Ovary (tissue), 9 donors: ENCODE measurements around the gene LOX. TPM values are rescaled to one million over a fixed set of nuclear protein-coding genes. Genes with fewer than 3 reads are reported as not detected.
"Not testable (repeated sequence)": the region's sequence is repeated elsewhere in the genome, so short reads cannot be mapped to it uniquely, and the experiment has no call there.

ENCODE experiments used
- DNase-seq, 5 donors: peaks; one replicate each; pipeline ENCODE4 v3.0.0-alpha.2; 2019 to 2020
- H3K27ac ChIP-seq, 2 donors: fragments of 200-600 bp; one replicate each; pipeline versions ENCODE4 v1.5.1 to v1.8.0; 2019 to 2022
- H3K27me3 ChIP-seq: fragments of 200-600 bp; one replicate; pipeline ENCODE4 v1.8.0; 2022
- H3K36me3 ChIP-seq: fragments of 200-600 bp; sonication (generic); one replicate; pipeline ENCODE4 v1.5.1; 2019
- H3K4me1 ChIP-seq: one replicate; pipeline ENCODE4 v1.8.1; 2013; ENCODE audit warnings: mild to moderate bottlenecking, moderate library complexity; ENCODE audit not compliant: insufficient read depth
- H3K4me3 ChIP-seq: fragments of 200-600 bp; sonication (generic); one replicate; pipeline ENCODE4 v1.5.1; 2017
- H3K9me3 ChIP-seq, 2 donors: fragments of 200-600 bp in 1 of 2; sonication (generic) in 1 of 2; one replicate each; pipeline versions ENCODE4 v1.5.1 to v1.8.1; 2013 to 2019; ENCODE audit warnings: mild to moderate bottlenecking in 1 of 2, moderate library complexity in 1 of 2
- EP300 ChIP-seq: sonication (generic); formaldehyde crosslinking; IDR thresholded peaks from one replicate; pipeline ENCODE4 v1.6.1; 2017; ENCODE audit warnings: antibody characterized with exemption
- POLR2A ChIP-seq: fragments of 450-650 bp; IDR thresholded peaks from one replicate; pipeline ENCODE4 v1.6.1; 2017; ENCODE audit warnings: antibody characterized with exemption, mild to moderate bottlenecking, moderate library complexity
- WGBS, 3 donors: extraction: QIAGEN DNeasy Blood & Tissue Kit in 1 of 3; methylation state at CpG; one replicate each; pipeline versions ENCODE4 v1.1.5 to v1.1.7; 2013 to 2017; 5-methylcytosine and 5-hydroxymethylcytosine counted together
- intact Hi-C, 4 donors: fragments of 100-400 bp; cut with DNase I; formaldehyde crosslinking; loops; one replicate each; pipeline versions ENCODE4 v1.11.0 to v1.15.1; 2022 to 2023
- polyA plus RNA-seq, 2 donors: library from polyadenylated mRNA; stranded (reverse); fragments of 200-250 nt in 1 of 2; fragments of 350-450 nt in 1 of 2; fragmentation: Illumina TruSeq in 1 of 2; extraction: RNeasy Lipid Tissue Mini Kit (QIAGEN cat#74804) in 1 of 2; gene quantifications; one replicate each; pipeline ENCODE4 v1.2.3, GENCODE V29; 2013 to 2014
- total RNA-seq, 7 donors: library from RNA; depleted of rRNA in 2 of 7; stranded (reverse); fragments of >200 nt in 2 of 7; fragmentation: NEBNext Ultra II Directional in 3 of 7; extraction: Animal tissue kit (Norgen Biotek cat#: 25700) in 3 of 7; gene quantifications; one replicate each; pipeline versions ENCODE4 v1.1.0 to v1.2.4, GENCODE V29; 2016 to 2023
- TF ChIP-seq, protein P1 (sequence below), 3 donors: fragments of 450-650 bp in 2 of 3; fragments of 200-600 bp in 1 of 3; IDR thresholded peaks; one replicate each; pipeline versions ENCODE4 v1.5.1 to v1.8.0; 2016 to 2022; ENCODE audit warnings: antibody characterized with exemption in 3 of 3, mild to moderate bottlenecking in 1 of 3
- donor health status: DM: no; HTN: no; CAD: no; lungs with moderate emphysema.
- donor health status: DM: no; HTN: no; CAD: no.
- donor health status: Bipolar disorder and iron deficiency.
- donor health status: DM: yes; HTN: yes; CAD: no.
- donor health status: DM: no; HTN: no; CAD: no.
- donor health status: DM: yes; HTN: yes; CAD: no.

Gene LOX
- total and polyA plus RNA-seq, 9 donors: 6.9 to 23.5 (median 10.9) TPM

DNA sequence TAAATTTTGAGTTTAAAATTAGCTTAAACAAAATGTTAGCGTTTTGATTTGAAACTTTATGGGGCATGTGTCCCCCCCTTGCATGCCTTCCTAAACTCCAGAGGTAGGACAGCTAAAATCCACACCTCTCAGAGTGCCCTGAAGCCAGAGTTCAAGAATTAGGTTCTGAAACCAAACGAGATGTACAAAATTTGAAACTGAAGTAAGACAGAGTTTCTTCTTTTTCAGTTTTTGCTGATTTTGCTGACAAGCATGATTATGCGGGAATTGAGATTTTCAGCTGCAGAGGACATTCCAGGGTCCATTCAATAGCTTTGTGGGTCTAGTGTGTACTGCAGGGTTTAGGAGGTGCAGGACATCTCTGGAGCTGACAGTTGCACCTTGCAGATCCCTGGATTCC lies 17.1 kb upstream of the LOX start:
- WGBS, 3 donors: 76 to 83% (median 77%) methylated on average over 3 of the region's 3 CpGs
- no peaks in the 10 kb centered on the region for H3K9me3 ChIP-seq
- H3K4me1 ChIP-seq: no peaks in the 10 kb centered on the region
- no peaks in the 10 kb centered on the region for H3K27me3 ChIP-seq
- TF ChIP-seq, protein P1, sequence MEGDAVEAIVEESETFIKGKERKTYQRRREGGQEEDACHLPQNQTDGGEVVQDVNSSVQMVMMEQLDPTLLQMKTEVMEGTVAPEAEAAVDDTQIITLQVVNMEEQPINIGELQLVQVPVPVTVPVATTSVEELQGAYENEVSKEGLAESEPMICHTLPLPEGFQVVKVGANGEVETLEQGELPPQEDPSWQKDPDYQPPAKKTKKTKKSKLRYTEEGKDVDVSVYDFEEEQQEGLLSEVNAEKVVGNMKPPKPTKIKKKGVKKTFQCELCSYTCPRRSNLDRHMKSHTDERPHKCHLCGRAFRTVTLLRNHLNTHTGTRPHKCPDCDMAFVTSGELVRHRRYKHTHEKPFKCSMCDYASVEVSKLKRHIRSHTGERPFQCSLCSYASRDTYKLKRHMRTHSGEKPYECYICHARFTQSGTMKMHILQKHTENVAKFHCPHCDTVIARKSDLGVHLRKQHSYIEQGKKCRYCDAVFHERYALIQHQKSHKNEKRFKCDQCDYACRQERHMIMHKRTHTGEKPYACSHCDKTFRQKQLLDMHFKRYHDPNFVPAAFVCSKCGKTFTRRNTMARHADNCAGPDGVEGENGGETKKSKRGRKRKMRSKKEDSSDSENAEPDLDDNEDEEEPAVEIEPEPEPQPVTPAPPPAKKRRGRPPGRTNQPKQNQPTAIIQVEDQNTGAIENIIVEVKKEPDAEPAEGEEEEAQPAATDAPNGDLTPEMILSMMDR (IDR thresholded peaks at IDR 0.05): no peak
- no peak for TF ChIP-seq POLR2A
- no peak for TF ChIP-seq EP300
- intact Hi-C loops: loop anchor here in 1 of 4 donors (10.0 kb wide), 1 partner anchor 320 kb away; no protein-coding TSS in a partner anchor
- H3K36me3 ChIP-seq: no peaks in the 10 kb centered on the region
- DNase-seq: no peak
- H3K4me3 ChIP-seq: no peak overlapping the region
- no peak overlapping the region for H3K27ac ChIP-seq

DNA sequence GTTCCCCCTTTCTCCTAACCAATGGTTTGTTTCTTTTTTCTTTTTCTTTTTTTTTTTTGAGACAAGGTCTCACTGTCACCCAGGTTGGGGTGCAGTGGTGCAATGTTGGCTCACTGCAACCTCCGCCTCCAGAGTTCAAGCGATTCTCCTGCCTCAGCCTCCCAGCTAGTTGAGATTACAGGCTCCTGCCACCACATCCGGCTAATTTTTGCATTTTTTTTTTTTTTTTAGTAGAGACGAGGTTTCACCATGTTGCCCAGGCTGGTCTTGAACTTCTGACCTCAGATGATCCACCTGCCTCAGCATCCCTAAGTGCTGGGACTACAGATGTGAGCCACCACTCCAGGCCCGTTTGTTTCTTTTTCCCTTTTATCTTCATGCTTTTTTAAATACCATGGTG lies 16.2 kb upstream of the LOX start:
- H3K9me3 ChIP-seq, H3K27me3 ChIP-seq, H3K36me3 ChIP-seq, H3K4me1 ChIP-seq, H3K27ac ChIP-seq, DNase-seq, H3K4me3 ChIP-seq: not testable (repeated sequence)
- intact Hi-C loops: loop anchor here in 1 of 4 donors (10.0 kb wide), 1 partner anchor 321 kb away; no protein-coding TSS in a partner anchor
- whole genome bisulfite sequencing, 3 donors: 89 to 94% (median 90%) methylated on average over 5 of the region's 5 CpGs

DNA sequence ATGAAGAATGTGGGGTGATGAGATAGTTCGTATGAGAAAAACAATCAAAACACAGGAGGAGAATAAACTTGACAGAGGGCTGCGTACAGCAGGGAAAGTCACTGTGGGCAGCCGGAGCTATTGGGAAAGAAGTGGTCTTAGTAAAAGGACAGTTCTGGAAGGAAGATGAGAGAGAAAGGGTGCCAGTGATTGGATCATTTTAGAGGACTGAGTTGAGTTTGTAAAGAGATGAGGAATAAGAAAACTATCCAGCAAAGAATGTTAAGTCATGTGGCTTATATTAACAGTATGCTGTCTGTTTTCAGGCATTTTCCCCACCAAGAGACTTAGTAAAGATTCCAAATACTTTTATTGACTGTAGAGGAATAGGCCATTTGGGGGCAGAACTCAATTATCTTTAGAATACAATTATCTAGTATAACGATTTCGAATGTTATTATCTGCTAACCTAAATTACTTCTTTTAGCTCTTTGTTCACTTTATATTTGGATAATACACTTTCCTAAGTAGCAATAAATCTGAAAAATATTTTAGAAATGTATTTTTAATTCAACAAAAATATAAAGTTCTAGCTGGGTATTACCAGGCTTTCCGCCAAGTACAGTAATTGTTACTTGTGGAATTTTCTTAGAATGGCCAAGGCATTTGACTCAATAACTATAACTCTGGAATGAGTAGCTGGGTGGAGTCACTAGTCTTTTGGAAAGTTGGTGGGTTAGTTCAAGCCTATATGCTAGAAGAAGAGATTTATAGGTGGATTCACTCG lies 15.5 kb upstream of the LOX start:
- Histone ChIP-seq H3K27ac (no peak overlapping the region), H3K4me3 (no peak overlapping the region), H3K27me3 (no peaks in the 10 kb centered on the region), H3K36me3 (no peaks in the 10 kb centered on the region), H3K9me3 (no peaks in the 10 kb centered on the region), H3K4me1 (no peaks in the 10 kb centered on the region)
- TF ChIP-seq EP300 (no peak), POLR2A (no peak)
- TF ChIP-seq, protein P1 (IDR thresholded peaks at IDR 0.05): no peak
- intact Hi-C loops: loop anchor here in 1 of 4 donors (10.0 kb wide), 1 partner anchor 321 kb away; no protein-coding TSS in a partner anchor
- WGBS, 3 donors: 34 to 37% (median 35%) methylated on average over 7 of the region's 7 CpGs
- no peak for DNase-seq

DNA sequence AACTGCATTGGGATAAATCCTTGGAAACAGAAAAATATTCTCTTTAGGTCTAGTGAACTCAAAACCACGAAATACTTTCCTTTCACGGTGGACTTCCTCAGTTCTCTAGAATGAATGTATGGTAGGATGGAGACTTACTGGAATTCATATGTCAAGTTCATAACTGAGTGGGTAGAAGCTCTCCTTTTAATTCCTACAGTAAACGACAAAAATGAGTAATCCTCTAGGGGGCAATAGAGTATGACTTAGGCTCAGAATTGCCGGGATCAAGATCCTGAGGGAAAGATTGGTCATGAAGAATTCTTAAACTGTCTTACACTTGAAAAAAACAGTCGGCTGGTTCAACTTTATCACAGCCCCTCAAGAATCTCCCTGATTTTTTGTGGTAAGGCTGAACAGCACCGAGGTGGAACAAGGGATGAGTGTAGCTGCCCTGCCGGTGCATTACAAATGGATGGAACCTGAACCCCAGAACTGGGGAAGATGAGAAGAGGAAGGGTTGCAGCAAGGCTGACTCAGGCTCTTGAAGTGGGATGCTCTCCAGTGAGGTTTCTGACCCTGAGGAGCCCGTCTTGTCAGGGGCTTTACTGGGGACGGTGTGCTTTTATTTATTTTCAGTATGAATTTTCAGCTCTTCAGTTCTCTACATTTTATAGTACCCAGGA lies 14.0 kb upstream of the LOX start:
- H3K27ac ChIP-seq: no peak overlapping the region
- H3K4me1 ChIP-seq: no peaks in the 10 kb centered on the region
- 52 to 56% (median 55%) methylated on average over 9 of the region's 9 CpGs for whole genome bisulfite sequencing, 3 donors
- H3K4me3 ChIP-seq: no peak overlapping the region
- TF ChIP-seq EP300 (no peak), POLR2A (no peak)
- TF ChIP-seq, protein P1 (IDR thresholded peaks at IDR 0.05): no peak
- H3K9me3 ChIP-seq: no peaks in the 10 kb centered on the region
- no peaks in the 10 kb centered on the region for H3K36me3 ChIP-seq
- intact Hi-C loops: loop anchor here in 1 of 4 donors (10.0 kb wide), 1 partner anchor 323 kb away; no protein-coding TSS in a partner anchor
- DNase-seq: no peak
- no peaks in the 10 kb centered on the region for H3K27me3 ChIP-seq
